ENCODE data around the gene RHOT2.

Gene RHOT2

GRCh38 chr16:667780-668518 is at the start of gene RHOT2:
TSS of gene RHOT2 (plus strand) at chr16:668132. CDS start at chr16:668200, 68 bp downstream.
- DNase-seq (ENCODE audit: low read depth), result peak; percentile 97
- peak within 1 kb of the TSS; percentile 71 for H3K4me3 ChIP-seq (ENCODE audit: low read depth, low read length)
- TF ChIP-seq, protein P1, sequence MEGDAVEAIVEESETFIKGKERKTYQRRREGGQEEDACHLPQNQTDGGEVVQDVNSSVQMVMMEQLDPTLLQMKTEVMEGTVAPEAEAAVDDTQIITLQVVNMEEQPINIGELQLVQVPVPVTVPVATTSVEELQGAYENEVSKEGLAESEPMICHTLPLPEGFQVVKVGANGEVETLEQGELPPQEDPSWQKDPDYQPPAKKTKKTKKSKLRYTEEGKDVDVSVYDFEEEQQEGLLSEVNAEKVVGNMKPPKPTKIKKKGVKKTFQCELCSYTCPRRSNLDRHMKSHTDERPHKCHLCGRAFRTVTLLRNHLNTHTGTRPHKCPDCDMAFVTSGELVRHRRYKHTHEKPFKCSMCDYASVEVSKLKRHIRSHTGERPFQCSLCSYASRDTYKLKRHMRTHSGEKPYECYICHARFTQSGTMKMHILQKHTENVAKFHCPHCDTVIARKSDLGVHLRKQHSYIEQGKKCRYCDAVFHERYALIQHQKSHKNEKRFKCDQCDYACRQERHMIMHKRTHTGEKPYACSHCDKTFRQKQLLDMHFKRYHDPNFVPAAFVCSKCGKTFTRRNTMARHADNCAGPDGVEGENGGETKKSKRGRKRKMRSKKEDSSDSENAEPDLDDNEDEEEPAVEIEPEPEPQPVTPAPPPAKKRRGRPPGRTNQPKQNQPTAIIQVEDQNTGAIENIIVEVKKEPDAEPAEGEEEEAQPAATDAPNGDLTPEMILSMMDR (IDR thresholded peaks at IDR 0.05; ENCODE audit: insufficient read depth, low read depth, low read length, missing control alignments), result peak; percentile 89

DNA sequence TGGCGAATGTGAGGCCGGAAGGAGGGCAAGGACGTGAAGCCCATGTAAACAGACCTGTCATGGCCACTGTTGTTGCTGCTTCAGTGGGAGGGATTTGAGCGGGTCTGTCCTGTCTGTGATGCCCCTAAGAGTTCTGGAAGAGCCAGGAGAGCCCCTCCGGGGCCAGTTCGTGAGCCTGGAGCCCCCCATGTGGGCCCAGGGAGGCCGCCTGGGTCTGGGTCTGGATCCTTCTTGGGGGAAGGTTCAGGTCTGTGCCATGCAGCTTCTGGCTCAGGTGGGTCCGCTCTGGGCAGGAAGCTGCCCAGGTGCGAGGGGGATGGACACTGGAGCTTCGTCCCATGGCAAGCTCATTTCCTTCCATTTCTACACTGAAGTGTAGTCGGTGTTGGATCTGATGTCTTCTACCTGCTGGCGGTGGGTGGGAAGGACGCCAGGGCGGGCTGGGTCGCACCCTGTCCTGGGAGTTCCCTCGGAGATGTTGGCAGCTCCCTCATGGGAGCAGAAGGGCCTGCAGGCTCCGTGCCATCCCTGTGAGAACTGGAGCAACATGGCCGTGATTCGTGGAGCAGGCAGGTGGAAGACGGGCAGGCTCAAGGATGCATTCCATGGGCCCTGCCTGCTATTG is 48.3 kb upstream of the RHOT2 start:
- no peak overlapping the region for H3K4me3 ChIP-seq (ENCODE audit: low read depth, low read length)
- TF ChIP-seq, protein P1 (IDR thresholded peaks at IDR 0.05; ENCODE audit: insufficient read depth, low read depth, low read length, missing control alignments), result no peak
- no peak for DNase-seq (ENCODE audit: low read depth)

DNA sequence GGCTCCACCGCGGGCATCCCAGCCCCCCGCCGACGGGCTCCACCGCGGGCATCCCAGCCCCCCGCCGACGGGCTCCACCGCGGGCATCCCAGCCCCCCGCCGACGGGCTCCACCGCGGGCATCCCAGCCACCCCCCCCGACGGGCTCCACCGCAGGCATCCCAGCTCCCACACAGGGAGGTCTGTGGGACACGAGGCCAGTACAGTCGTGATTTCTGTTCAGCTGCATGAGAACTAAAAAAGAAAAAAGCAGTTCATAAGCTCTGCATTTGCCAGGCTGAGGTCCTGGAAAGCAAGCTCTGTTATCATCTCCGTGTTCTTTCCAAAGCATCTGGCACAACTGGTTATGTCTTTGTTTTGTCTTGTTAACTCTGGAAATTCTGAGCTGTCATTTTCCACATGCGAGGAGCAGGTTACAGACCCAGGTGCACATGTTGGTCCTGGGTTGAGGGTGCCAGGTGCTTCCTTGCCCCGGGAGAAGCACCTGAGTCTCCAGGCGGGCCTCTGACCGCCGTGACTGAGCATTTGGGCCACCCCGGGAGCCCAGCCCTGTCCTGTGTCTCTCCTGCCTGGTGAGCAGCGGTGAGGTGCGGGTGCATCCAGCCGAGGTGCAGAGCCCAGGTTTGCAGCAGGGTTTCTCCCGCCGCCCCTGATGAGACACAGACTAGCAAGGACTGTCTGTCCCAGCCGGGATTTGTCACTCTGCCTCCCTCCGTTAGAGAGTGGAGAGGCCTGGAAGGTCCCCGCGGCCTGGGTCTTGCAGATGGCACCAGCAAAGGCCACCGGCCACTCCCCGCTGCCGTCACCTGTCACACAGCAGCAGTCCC is 47.0 kb upstream of the RHOT2 start:
- H3K4me3 ChIP-seq (ENCODE audit: low read depth, low read length), result no peak overlapping the region
- no peak for DNase-seq (ENCODE audit: low read depth)
- TF ChIP-seq, protein P1 (IDR thresholded peaks at IDR 0.05; ENCODE audit: insufficient read depth, low read depth, low read length, missing control alignments), result no peak

DNA sequence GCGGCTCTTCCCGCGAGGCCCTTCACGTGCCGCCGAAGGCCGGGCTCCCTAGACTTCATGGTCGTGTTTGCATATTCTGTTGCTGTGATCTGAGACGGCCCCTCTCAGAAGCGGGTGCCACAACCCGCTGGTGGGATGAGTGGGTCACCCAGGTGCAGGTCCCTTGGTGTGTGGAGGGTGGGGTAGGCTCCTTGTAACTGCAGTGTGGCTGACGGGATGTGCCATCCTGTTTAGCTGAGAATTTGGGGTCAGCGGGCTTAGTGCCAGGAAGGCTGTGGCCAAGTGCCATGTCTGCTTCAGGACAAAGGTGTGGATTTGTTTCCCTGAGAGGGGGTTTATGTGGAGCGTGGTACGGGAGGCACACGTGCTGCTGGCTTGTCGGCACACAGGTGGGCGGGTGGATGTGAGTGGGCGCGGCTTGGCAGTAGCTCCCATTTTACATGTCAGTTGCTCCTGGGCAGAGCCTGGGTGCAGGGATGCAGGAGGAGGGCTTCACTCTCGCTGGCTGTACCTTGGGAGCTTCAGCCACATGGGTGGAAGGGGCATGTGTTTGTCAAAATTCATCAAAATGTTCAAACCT is 46.3 kb upstream of the RHOT2 start:
- no peak for DNase-seq (ENCODE audit: low read depth)
- no peak overlapping the region for H3K4me3 ChIP-seq (ENCODE audit: low read depth, low read length)
- TF ChIP-seq, protein P1 (IDR thresholded peaks at IDR 0.05; ENCODE audit: insufficient read depth, low read depth, low read length, missing control alignments), result no peak

- no peak overlapping the region for H3K4me3 ChIP-seq (ENCODE audit: low read depth, low read length)
- TF ChIP-seq, protein P1 (IDR thresholded peaks at IDR 0.05; ENCODE audit: insufficient read depth, low read depth, low read length, missing control alignments), result no peak
- DNase-seq (ENCODE audit: low read depth), result no peak
These were observed 45.0 kb upstream of the RHOT2 start for GRCh38 chr16:622920-623280.

DNA sequence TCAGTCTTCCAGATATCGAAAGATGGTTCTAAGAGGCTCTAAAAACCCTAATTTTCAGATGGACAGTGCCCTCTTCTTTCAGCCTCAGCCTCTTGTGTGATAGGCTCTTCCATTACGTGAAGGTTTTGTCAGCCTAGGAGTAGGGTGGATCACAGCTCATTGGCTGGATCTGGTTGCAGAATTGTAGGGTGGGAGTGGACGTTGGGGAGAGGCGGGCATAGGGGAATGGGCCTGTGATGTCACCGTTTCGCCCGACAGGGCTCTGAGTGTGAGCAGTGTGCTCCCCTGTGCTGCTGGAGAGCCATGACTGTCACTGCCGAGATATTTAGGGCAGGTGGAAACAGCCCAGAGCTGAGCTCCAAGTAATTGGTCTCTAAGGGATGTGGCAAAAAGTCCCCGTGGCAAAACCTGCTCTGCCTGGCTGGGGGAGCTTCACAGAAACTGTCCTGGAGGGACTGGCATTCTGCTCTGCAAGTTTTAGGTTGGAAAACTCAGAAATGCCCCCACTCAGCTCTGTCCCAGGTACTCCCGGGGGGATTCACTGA is 43.3 kb upstream of the RHOT2 start:
- TF ChIP-seq, protein P1 (IDR thresholded peaks at IDR 0.05; ENCODE audit: insufficient read depth, low read depth, low read length, missing control alignments), result no peak
- H3K4me3 ChIP-seq (ENCODE audit: low read depth, low read length), result no peak overlapping the region
- DNase-seq (ENCODE audit: low read depth), result no peak
